Measurements from ENCODE around the gene SLC16A1.

- no peak for TF ChIP-seq CTCF (conservative IDR thresholded peaks at IDR 0.05; ENCODE audit: low read length)
- no peak for TF ChIP-seq EZH2phosphoT487 (IDR thresholded peaks at IDR 0.05; ENCODE audit: borderline replicate concordance)
These were observed 16.2 kb downstream of the SLC16A1 start for GRCh38 chr1:112939810-112940209.
